Suprapubic skin (tissue), 4 donors: ENCODE measurements around the gene ATP5ME.

Source experiments
- POLR2A ChIP-seq, 2 donors: fragments of 450-650 bp; IDR thresholded peaks; one replicate each; pipeline ENCODE4 v1.6.1; 2017; ENCODE audit warnings: antibody characterized with exemption in 2 of 2, mild to moderate bottlenecking in 2 of 2, moderate library complexity in 2 of 2
- POLR2AphosphoS5 ChIP-seq, 3 donors: sonication (generic); formaldehyde crosslinking; IDR thresholded peaks; one replicate each; pipeline ENCODE4 v1.6.1; 2017; ENCODE audit warnings: antibody characterized with exemption in 3 of 3

DNA sequence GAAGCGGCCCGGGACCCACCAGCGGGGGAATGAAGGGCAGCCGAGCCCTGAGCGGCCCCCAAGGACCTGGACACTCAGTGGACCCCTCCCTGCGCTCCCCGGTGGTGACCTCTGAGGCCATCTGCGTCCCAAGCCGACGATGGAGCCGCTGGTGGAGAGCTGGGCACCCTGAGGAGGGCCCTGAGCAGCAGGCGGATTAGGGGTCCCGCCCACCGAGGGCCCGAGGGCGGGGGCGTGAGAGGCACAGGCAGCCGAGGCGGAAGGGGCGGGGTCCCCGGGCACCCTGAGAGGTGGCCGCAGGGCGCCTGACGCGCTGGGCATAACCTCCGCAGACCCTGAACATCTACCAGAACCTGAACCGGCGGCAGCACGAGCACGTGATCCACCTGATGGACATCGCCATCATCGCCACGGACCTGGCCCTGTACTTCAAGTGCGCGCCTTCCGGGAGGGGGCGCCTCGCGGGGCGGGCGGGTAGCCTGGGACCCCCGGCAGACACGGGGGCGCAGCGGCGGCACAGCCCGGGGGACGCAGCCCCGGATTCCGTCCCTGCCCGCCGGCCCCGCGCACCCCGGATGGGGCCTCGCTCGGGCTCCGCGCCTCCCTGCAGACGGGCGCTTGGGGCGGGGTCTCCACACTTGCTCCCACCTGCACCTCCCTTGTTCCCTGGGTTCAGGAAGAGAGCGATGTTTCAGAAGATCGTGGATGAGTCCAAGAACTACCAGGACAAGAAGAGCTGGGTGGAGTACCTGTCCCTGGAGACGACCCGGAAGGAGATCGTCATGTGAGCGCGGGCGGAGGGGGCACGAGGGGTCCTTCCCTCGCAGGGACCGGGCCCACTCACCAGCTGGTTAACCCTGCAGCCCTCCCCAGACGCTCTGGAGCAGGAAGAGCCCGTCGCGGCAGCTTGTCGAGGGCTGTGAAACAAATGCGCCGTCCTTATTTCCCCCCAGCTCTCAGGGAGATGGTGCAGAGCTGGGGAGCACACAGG, 10.3 kb downstream of the ATP5ME start:
- TF ChIP-seq POLR2AphosphoS5 (IDR thresholded peaks at IDR 0.05) (no peak), POLR2A (IDR thresholded peaks at IDR 0.05) (no peak)
